K562 (cell line): ENCODE measurements around the gene SLC2A4. TPM values are rescaled to one million over a fixed set of nuclear protein-coding genes. Genes with fewer than 3 reads are reported as not detected.

ENCODE experiments used
- ADNP ChIP-seq: fragments of 200-800 bp; sonication (Bioruptor generic); IDR thresholded peaks from 2 replicates; pipeline ENCODE4 v1.6.1; 2016; ENCODE audit warnings: missing genetic modification characterization, missing compliant biosample characterization
- CHAMP1 ChIP-seq: fragments of 450-650 bp; IDR thresholded peaks from 2 replicates; pipeline ENCODE4 v1.6.1; 2016; ENCODE audit warnings: mild to moderate bottlenecking
- CHD1 ChIP-seq: fragments of 200-600 bp; sonication (generic); IDR thresholded peaks from one replicate; pipeline ENCODE4 v1.6.1; 2012; ENCODE audit warnings: mild to moderate bottlenecking, moderate library complexity, low read length, inconsistent platforms
- CHD2 ChIP-seq: IDR thresholded peaks from 2 replicates; pipeline ENCODE4 v1.6.1; 2011; ENCODE audit warnings: low read depth, low read length
- FOXP1 ChIP-seq: sonication (generic); formaldehyde crosslinking; IDR thresholded peaks from 2 replicates; pipeline ENCODE4 v1.8.0; 2022; ENCODE audit warnings: mild to moderate bottlenecking, missing genetic modification reagents
- KLF1 ChIP-seq: fragments of 450-650 bp; IDR thresholded peaks from 2 replicates; pipeline ENCODE4 v1.6.1; 2016; ENCODE audit warnings: missing genetic modification characterization, missing compliant biosample characterization
- MBD1 ChIP-seq: fragments of 250-450 bp; sonication (Bioruptor Pico); IDR thresholded peaks from 2 replicates; pipeline ENCODE4 v1.8.0; 2022; ENCODE audit warnings: inconsistent platforms
- MTF1 ChIP-seq: fragments of 250-450 bp; sonication (Bioruptor Pico); IDR thresholded peaks from 2 replicates; pipeline ENCODE4 v1.9.0; 2021; ENCODE audit warnings: moderate library complexity, mild to moderate bottlenecking, inconsistent platforms, borderline replicate concordance
- PCBP1 ChIP-seq: fragments of 200-400 bp; formaldehyde crosslinking; IDR thresholded peaks from 2 replicates; pipeline ENCODE4 v1.6.1; 2018; ENCODE audit warnings: mild to moderate bottlenecking, low read depth, low read length; ENCODE audit not compliant: poor library complexity, severe bottlenecking
- PHB2 ChIP-seq: fragments of 450-650 bp; IDR thresholded peaks from 2 replicates; pipeline ENCODE4 v1.6.1; 2017; ENCODE audit warnings: low read depth
- TCF15 ChIP-seq: fragments of 250-450 bp; sonication (Bioruptor Pico); IDR thresholded peaks from 2 replicates; pipeline ENCODE4 v1.8.0; 2022; ENCODE audit warnings: moderate library complexity, mild to moderate bottlenecking, inconsistent platforms
- TFE3 ChIP-seq: fragments of 450-650 bp; formaldehyde crosslinking; IDR thresholded peaks from 2 replicates; pipeline ENCODE4 v1.4.0; 2020; ENCODE audit warnings: mild to moderate bottlenecking, mixed read lengths
- ZBTB43 ChIP-seq: sonication (generic); formaldehyde crosslinking; IDR thresholded peaks from 2 replicates; pipeline ENCODE4 v1.8.0; 2023; ENCODE audit warnings: mild to moderate bottlenecking, missing genetic modification reagents
- ZNF449 ChIP-seq: fragments of 250-450 bp; sonication (Bioruptor Pico); IDR thresholded peaks from 2 replicates; pipeline ENCODE4 v1.8.0; 2022; ENCODE audit warnings: moderate library complexity, mild to moderate bottlenecking, inconsistent platforms
- polyA plus RNA-seq, 8 experiments: library from polyadenylated mRNA; depleted of rRNA in 4 of 8; stranded (reverse) in 5 of 8; unstranded in 3 of 8; fragments of >200 nt; fragmentation: Nextera tagmentation in 2 of 8; fragmentation: Illumina TruSeq in 1 of 8; extraction: Ambion mirVana in 2 of 8; extraction: Trizol in 1 of 8; gene quantifications; 2 replicates each; pipeline versions ENCODE4 v1.2.1 to v1.2.3, GENCODE V29; 2011 to 2014; ENCODE audit warnings: inconsistent platforms in 1 of 8, missing spikeins in 1 of 8
- total RNA-seq, 7 experiments: library from RNA; depleted of rRNA in 6 of 7; stranded (reverse); fragments of >200 nt in 6 of 7; fragmentation: Illumina TruSeq in 2 of 7; extraction: Trizol in 2 of 7; gene quantifications; 2 replicates each; pipeline versions ENCODE4 v1.2.1 to v1.2.3, GENCODE V29; 2011 to 2021; ENCODE audit warnings: low replicate concordance in 1 of 7

SLC2A4 gene
- total and polyA plus RNA-seq, 9 of the 15 experiments (the other 6 are each of a cell fraction or from before 2014, with no cell fraction given): 0.74 to 3.5 (median 1.6) TPM

- no peak for TF ChIP-seq TFE3
- no peak for TF ChIP-seq ADNP (tag)
- TF ChIP-seq CHD2: peak; percentile 16; the same call in 1 of the 2 replicates
- no peak for TF ChIP-seq MTF1
- TF ChIP-seq PHB2: no peak
- TF ChIP-seq PCBP1: peak; percentile 66
- TF ChIP-seq ZNF449 (CRISPR knock-in tag): no peak
- TF ChIP-seq FOXP1 (CRISPR knock-in tag): 0 out of 2 replicates have a peak, but pooled peaks have one; percentile 58
- TF ChIP-seq CHAMP1: no peak
- TF ChIP-seq CHD1: no peak
- no peak for TF ChIP-seq TCF15 (CRISPR knock-in tag)
- no peak for TF ChIP-seq KLF1 (tag)
- TF ChIP-seq MBD1 (CRISPR knock-in tag): no peak
- no peak for TF ChIP-seq ZBTB43 (CRISPR knock-in tag)
Measured at GRCh38 chr17:7241783-7242716, 39.5 kb upstream of the SLC2A4 start, which contains the start of gene GABARAP (continued).
